CD4-positive, alpha-beta memory T cell (primary cell): Measurements from ENCODE around the gene MCC. TPM values are rescaled to one million over a fixed set of nuclear protein-coding genes. Genes with fewer than 3 reads are reported as not detected.

ENCODE experiments used
- CTCF ChIA-PET: fragments of 350-600 bp; sonication (Branson Sonifier 250); formaldehyde crosslinking; loops from one replicate; lab custom pipeline; 2021; ENCODE audit warnings: inconsistent platforms; ENCODE audit not compliant: partially characterized antibody; lab: Charles Lee
- POLR2A ChIA-PET: fragments of 350-600 bp; sonication (Branson Sonifier 250); formaldehyde crosslinking; loops from one replicate; lab custom pipeline; 2021; ENCODE audit not compliant: partially characterized antibody; lab: Charles Lee
- DNase-seq, 5 donors: peaks; one replicate each; pipeline versions ENCODE4 v3.0.0 to v3.0.0-alpha.2; 2020 to 2022; ENCODE audit warnings: mixed read lengths in 1 of 5
- H3K27ac ChIP-seq: one replicate; pipeline ENCODE4 v1.7.0; 2013; ENCODE audit warnings: low read depth, low read length
- H3K27me3 ChIP-seq: 2 replicates; pipeline ENCODE4 v1.7.0; 2013; ENCODE audit warnings: mild to moderate bottlenecking, low read length, moderate library complexity; ENCODE audit not compliant: insufficient read depth
- H3K36me3 ChIP-seq: 2 replicates; pipeline ENCODE4 v1.7.0; 2013; ENCODE audit warnings: mild to moderate bottlenecking, low read length, moderate library complexity; ENCODE audit not compliant: insufficient read depth
- H3K4me1 ChIP-seq: 2 replicates; pipeline ENCODE4 v1.7.0; 2013; ENCODE audit warnings: mild to moderate bottlenecking, low read length, moderate library complexity; ENCODE audit not compliant: insufficient read depth
- H3K4me3 ChIP-seq, 2 donors: one replicate each; pipeline ENCODE4 v1.7.0; 2013; ENCODE audit warnings: low read length in 2 of 2, mild to moderate bottlenecking in 1 of 2
- H3K9me3 ChIP-seq, 2 donors: one replicate each; pipeline ENCODE4 v1.7.0; 2013; ENCODE audit warnings: low read length in 2 of 2, control low read depth in 1 of 2; ENCODE audit not compliant: control insufficient read depth in 1 of 2
- H3K27ac Mint-ChIP-seq, 7 donors: one replicate each; pipeline ENCODE4 v1.8.0; 2020 to 2021; ENCODE audit warnings: mixed read lengths in 7 of 7, mild to moderate bottlenecking in 6 of 7, inconsistent platforms in 3 of 7, moderate library complexity in 3 of 7
- H3K27me3 Mint-ChIP-seq, 2 donors: one replicate each; pipeline ENCODE4 v1.8.0; 2020 to 2021; ENCODE audit warnings: mixed read lengths in 2 of 2
- H3K36me3 Mint-ChIP-seq, 2 donors: one replicate each; pipeline ENCODE4 v1.8.0; 2020 to 2021; ENCODE audit warnings: mixed read lengths in 2 of 2, inconsistent platforms in 1 of 2, mild to moderate bottlenecking in 1 of 2
- H3K4me1 Mint-ChIP-seq, 4 donors: one replicate each; pipeline ENCODE4 v1.8.0; 2020 to 2021; ENCODE audit warnings: mixed read lengths in 4 of 4, mild to moderate bottlenecking in 1 of 4
- H3K4me3 Mint-ChIP-seq, 8 donors: one replicate each; pipeline ENCODE4 v1.8.0; 2020 to 2021; ENCODE audit warnings: mixed read lengths in 8 of 8, mild to moderate bottlenecking in 7 of 8, moderate library complexity in 6 of 8, inconsistent platforms in 3 of 8
- H3K9me3 Mint-ChIP-seq, 8 donors: one replicate each; pipeline ENCODE4 v1.8.0; 2020 to 2021; ENCODE audit warnings: mixed read lengths in 8 of 8, mild to moderate bottlenecking in 5 of 8, inconsistent platforms in 3 of 8, moderate library complexity in 1 of 8
- intact Hi-C: fragments of 100-400 bp; cut with micrococcal nuclease; formaldehyde crosslinking; loops from one replicate; pipeline ENCODE4 v1.15.1; 2023
- polyA plus RNA-seq, 2 donors: library from polyadenylated mRNA; unstranded; fragments of 300-500 nt; fragmentation: Illumina TruSeq; gene quantifications; one replicate each; pipeline ENCODE4 v1.2.3, GENCODE V29; 2021
- total RNA-seq, 2 experiments: library from RNA; stranded (reverse); gene quantifications; one replicate each; pipeline ENCODE4 v1.2.3, GENCODE V29; 2021

The MCC gene
- total and polyA plus RNA-seq, 4 experiments from 2014 or later: 0.92 to 12.1 (median 7.7) TPM

DNA sequence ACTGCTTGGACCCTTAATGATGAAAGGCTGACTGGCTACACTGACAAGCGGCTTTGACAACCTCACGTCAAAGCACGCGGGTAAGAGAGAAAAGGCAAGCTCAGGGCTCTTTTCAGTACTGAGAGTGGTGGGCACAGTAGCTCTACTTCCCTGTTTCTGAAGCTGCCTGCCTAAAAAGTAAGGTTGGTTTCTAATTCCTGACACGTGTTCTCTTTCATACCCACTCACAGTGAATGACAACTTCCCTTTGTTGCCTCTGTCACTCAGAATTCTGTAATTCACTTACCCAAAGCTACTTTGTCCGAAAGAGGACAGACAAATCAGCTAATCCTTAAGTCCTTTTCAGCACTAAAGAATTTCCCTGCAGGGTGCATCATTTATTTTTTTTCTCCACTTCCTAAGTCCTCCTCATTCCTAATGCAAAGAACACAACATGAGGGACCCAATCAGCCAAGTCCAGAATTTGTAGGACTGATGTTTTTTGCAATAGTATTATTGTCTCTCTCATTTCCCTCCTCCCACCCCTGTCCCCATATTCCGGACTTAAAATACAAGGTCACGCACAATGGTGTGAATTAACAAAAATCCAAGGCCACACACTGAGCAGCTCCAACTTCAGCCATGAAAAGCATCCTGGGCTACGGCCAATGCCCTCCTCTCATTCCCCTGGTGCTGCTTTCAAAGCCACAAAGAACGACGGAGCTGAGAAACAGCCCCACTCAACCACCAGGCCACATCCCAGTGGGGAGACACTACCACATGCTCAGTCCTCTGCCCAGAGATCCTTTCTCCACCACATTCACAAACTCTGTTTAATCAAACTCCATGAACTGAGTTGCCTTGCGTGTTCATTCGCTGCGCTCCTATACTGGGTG, 274.5 kb downstream of the MCC start:
- ChIA-PET POLR2A (no interaction called here), CTCF (no interaction called here)
- Mint-ChIP-seq H3K9me3 (no peaks in the 10 kb centered on the region), H3K27me3 (peaks cover 0 to 2% of the 10 kb centered on the region in 2 donors), H3K27ac (no peak overlapping the region), H3K36me3 (no peaks in the 10 kb centered on the region), H3K4me3 (no peak overlapping the region), H3K4me1 (peaks cover 0 to 6% (median 2%) of the 10 kb centered on the region in 4 donors)
- Histone ChIP-seq H3K36me3 (no peaks in the 10 kb centered on the region), H3K27ac (no peak overlapping the region), H3K4me1 (no peaks in the 10 kb centered on the region), H3K9me3 (no peaks in the 10 kb centered on the region), H3K4me3 (no peak overlapping the region), H3K27me3 (no peaks in the 10 kb centered on the region)
- no peak for DNase-seq
- intact Hi-C loops: no loop called here

DNA sequence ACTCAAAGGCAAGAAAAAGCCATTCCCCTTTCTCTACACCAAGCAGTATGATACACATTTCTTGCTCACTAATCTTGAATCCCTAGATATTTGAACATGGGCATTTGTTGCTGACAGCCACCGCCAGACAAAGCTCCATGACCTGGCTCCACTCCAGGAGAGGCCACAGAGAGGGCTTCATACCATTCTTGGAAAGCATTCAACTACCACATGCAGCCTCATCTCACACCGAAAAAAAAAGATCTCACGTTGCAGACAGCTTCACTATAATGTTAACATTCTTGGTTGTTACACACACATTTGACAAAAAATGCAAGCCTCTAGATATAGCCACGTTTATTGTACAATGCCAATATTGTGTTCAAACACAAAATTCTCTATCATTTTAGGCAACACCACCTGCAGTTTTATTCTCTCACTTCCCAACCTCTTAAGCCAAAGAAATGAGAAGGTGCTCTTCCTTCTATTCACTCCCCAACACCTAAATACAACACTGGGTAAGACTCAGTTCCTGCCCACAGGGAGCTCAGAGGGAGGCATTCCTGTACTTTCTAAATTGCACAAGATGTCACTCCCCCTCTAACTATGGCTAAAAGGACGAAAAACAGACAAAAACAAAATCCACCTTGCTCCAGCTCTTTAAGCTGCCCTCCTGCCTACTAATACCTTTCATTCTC, 275.9 kb downstream of the MCC start:
- Mint-ChIP-seq H3K36me3 (no peaks in the 10 kb centered on the region), H3K9me3 (no peaks in the 10 kb centered on the region), H3K4me3 (no peak overlapping the region), H3K4me1 (peaks cover 0 to 6% (median 2%) of the 10 kb centered on the region in 4 donors), H3K27me3 (peaks cover 0 to 2% of the 10 kb centered on the region in 2 donors), H3K27ac (no peak overlapping the region)
- Histone ChIP-seq H3K27ac (no peak overlapping the region), H3K4me1 (no peaks in the 10 kb centered on the region), H3K36me3 (no peaks in the 10 kb centered on the region), H3K4me3 (no peak overlapping the region), H3K27me3 (no peaks in the 10 kb centered on the region), H3K9me3 (no peaks in the 10 kb centered on the region)
- DNase-seq: no peak
- intact Hi-C loops: no loop called here
- POLR2A ChIA-PET: no interaction called here
- CTCF ChIA-PET: no interaction called here

DNA sequence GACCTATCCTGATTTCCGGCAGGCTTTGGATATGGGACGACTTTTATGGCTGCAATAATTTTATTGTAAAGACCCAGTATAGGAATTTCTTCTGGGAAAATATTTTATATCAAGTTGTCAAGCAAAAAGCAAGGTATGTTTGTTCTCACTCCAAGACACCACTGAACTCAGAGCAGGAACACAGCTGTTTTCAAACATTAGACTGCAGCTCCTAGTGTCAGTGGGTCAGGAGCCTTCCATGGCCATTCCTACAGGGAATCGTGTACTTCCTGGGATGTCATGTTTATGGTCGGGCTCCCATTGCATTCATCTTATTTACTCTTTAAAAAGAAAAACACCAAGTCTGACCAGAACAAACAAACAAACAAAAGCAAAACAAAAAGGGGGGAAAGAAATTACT, 278.8 kb downstream of the MCC start:
- no peaks in the 10 kb centered on the region for H3K36me3 Mint-ChIP-seq
- intact Hi-C loops: no loop called here
- CTCF ChIA-PET: no interaction called here

GRCh38 chr5:113205807-113206206, 282.4 kb downstream of the MCC start:
- CTCF ChIA-PET: no interaction called here
- H3K4me3 Mint-ChIP-seq: no peak overlapping the region
- H3K27ac Mint-ChIP-seq: no peak overlapping the region
- POLR2A ChIA-PET: no interaction called here
- Histone ChIP-seq H3K27me3 (no peaks in the 10 kb centered on the region), H3K27ac (no peak overlapping the region), H3K9me3 (no peaks in the 10 kb centered on the region), H3K4me3 (no peak overlapping the region), H3K36me3 (no peaks in the 10 kb centered on the region), H3K4me1 (no peaks in the 10 kb centered on the region)
- H3K4me1 Mint-ChIP-seq: peaks cover 0 to 4% (median under 1%) of the 10 kb centered on the region in 4 donors
- no peaks in the 10 kb centered on the region for H3K27me3 Mint-ChIP-seq
- intact Hi-C loops: no loop called here
- H3K9me3 Mint-ChIP-seq: no peaks in the 10 kb centered on the region
- no peaks in the 10 kb centered on the region for H3K36me3 Mint-ChIP-seq
- no peak for DNase-seq

More for the DNA sequence above, 278.8 kb downstream of the MCC start:
- Mint-ChIP-seq H3K4me1 (peaks cover 0 to 4% (median under 1%) of the 10 kb centered on the region in 4 donors), H3K27me3 (no peaks in the 10 kb centered on the region), H3K27ac (no peak overlapping the region), H3K4me3 (no peak overlapping the region), H3K9me3 (no peaks in the 10 kb centered on the region)
- H3K36me3 ChIP-seq: no peaks in the 10 kb centered on the region
- H3K4me1 ChIP-seq: no peaks in the 10 kb centered on the region
- POLR2A ChIA-PET: no interaction called here
- no peaks in the 10 kb centered on the region for H3K9me3 ChIP-seq
- DNase-seq: no peak
- no peak overlapping the region for H3K27ac ChIP-seq
- H3K4me3 ChIP-seq: no peak overlapping the region
- no peaks in the 10 kb centered on the region for H3K27me3 ChIP-seq

- ChIA-PET POLR2A (no interaction called here), CTCF (no interaction called here)
- H3K4me3 ChIP-seq: no peak overlapping the region
- intact Hi-C loops: no loop called here
- no peaks in the 10 kb centered on the region for H3K9me3 ChIP-seq
- Mint-ChIP-seq H3K36me3 (no peaks in the 10 kb centered on the region), H3K27me3 (no peaks in the 10 kb centered on the region), H3K4me1 (peaks cover 0 to 8% (median under 1%) of the 10 kb centered on the region in 4 donors), H3K4me3 (no peak overlapping the region), H3K27ac (no peak overlapping the region), H3K9me3 (no peaks in the 10 kb centered on the region)
- no peaks in the 10 kb centered on the region for H3K36me3 ChIP-seq
- DNase-seq: no peak
- no peaks in the 10 kb centered on the region for H3K4me1 ChIP-seq
- no peak overlapping the region for H3K27ac ChIP-seq
- H3K27me3 ChIP-seq: no peaks in the 10 kb centered on the region
Observed at GRCh38 chr5:113205323-113205722, 282.9 kb downstream of the MCC start.

- ChIA-PET CTCF (no interaction called here), POLR2A (no interaction called here)
- Mint-ChIP-seq H3K27me3 (no peaks in the 10 kb centered on the region), H3K4me3 (no peak overlapping the region), H3K9me3 (no peaks in the 10 kb centered on the region), H3K27ac (no peak overlapping the region), H3K36me3 (no peaks in the 10 kb centered on the region), H3K4me1 (peaks cover 0 to 8% (median under 1%) of the 10 kb centered on the region in 4 donors)
- no peak overlapping the region for H3K27ac ChIP-seq
- intact Hi-C loops: no loop called here
- H3K9me3 ChIP-seq: no peaks in the 10 kb centered on the region
- DNase-seq: no peak
- H3K4me1 ChIP-seq: no peaks in the 10 kb centered on the region
- no peak overlapping the region for H3K4me3 ChIP-seq
- no peaks in the 10 kb centered on the region for H3K36me3 ChIP-seq
- no peaks in the 10 kb centered on the region for H3K27me3 ChIP-seq
Observed at GRCh38 chr5:113204525-113205161, 283.6 kb downstream of the MCC start.

DNA sequence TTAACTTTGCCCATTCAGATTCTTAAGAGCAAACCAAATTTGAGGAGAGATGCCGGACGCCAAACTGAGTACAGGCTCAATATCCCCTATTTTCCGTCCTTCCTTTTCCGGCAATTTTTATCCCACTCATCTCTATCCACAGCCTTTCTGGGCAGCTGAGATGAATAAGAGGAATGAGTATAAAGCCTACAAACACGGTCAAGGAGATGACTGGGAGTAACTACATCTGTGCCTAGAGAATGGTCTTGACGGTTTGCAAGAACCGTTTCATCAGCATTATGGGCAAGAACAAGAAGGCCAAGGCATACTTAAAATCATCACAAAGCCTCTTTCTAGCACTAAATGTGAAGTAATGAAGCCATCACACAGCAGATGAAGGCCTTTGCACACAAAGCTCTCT, 284.3 kb downstream of the MCC start:
- Histone ChIP-seq H3K4me1 (no peaks in the 10 kb centered on the region), H3K36me3 (no peaks in the 10 kb centered on the region), H3K27me3 (no peaks in the 10 kb centered on the region), H3K9me3 (no peaks in the 10 kb centered on the region), H3K4me3 (no peak overlapping the region), H3K27ac (no peak overlapping the region)
- POLR2A ChIA-PET: no interaction called here
- Mint-ChIP-seq H3K4me3 (no peak overlapping the region), H3K36me3 (no peaks in the 10 kb centered on the region), H3K27me3 (no peaks in the 10 kb centered on the region), H3K9me3 (no peaks in the 10 kb centered on the region), H3K27ac (no peak overlapping the region), H3K4me1 (peaks cover 0 to 8% (median under 1%) of the 10 kb centered on the region in 4 donors)
- CTCF ChIA-PET: no interaction called here
- no peak for DNase-seq
- intact Hi-C loops: no loop called here
